ENCODE data around the gene ACTR6. TPM values are rescaled to one million over a fixed set of nuclear protein-coding genes. Genes with fewer than 3 reads are reported as not detected.

The ACTR6 gene
- total and polyA plus RNA-seq, 4 donors, result 12.0 to 25.2 (median 17.5) TPM

DNA sequence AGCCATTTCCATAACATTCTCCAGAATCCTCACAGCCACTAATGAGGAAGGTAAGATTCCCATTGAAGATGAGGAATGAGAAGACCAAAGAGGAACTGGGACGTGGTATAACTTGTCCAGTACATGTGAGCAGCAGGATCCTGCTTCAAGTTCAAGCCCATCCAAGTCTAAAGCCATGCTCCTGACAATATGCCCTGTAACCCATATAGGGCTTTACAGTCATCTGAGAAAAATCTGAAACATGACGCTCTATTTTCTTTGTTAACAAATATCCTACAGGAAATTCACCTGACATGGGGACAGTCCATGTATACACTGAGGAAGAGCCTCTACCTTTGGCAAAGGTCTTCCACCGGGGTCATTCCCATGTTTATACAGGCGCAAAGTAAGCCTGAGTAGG lies 3.1 kb upstream of the ACTR6 start:
- H3K4me3 ChIP-seq, result no peak overlapping the region
- DNase-seq (no peak), ATAC-seq (ENCODE audit: insufficient read depth, low FRiP score) (no peak)
- H3K27ac ChIP-seq (ENCODE audit: low read depth in 1 of 2, low read length in 1 of 2), result no peak overlapping the region
- H3K36me3 ChIP-seq (ENCODE audit: control insufficient read depth in 4 of 4, insufficient read depth in 4 of 4, low read length in 4 of 4), result no peaks in the 10 kb centered on the region
- TF ChIP-seq, protein P1, sequence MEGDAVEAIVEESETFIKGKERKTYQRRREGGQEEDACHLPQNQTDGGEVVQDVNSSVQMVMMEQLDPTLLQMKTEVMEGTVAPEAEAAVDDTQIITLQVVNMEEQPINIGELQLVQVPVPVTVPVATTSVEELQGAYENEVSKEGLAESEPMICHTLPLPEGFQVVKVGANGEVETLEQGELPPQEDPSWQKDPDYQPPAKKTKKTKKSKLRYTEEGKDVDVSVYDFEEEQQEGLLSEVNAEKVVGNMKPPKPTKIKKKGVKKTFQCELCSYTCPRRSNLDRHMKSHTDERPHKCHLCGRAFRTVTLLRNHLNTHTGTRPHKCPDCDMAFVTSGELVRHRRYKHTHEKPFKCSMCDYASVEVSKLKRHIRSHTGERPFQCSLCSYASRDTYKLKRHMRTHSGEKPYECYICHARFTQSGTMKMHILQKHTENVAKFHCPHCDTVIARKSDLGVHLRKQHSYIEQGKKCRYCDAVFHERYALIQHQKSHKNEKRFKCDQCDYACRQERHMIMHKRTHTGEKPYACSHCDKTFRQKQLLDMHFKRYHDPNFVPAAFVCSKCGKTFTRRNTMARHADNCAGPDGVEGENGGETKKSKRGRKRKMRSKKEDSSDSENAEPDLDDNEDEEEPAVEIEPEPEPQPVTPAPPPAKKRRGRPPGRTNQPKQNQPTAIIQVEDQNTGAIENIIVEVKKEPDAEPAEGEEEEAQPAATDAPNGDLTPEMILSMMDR (IDR thresholded peaks at IDR 0.05; ENCODE audit: control extremely low read depth, extremely low read depth), result no peak
- no peak overlapping the region for H3K9ac ChIP-seq (ENCODE audit: insufficient read depth in 1 of 2, low read length in 2 of 2)
- peaks cover 0 to 11% (median 7%) of the 10 kb centered on the region in 5 donors for H3K4me1 ChIP-seq (ENCODE audit: control insufficient read depth in 5 of 5, insufficient read depth in 5 of 5, low read length in 5 of 5)
- peaks cover 0 to 2% (median 0%) of the 10 kb centered on the region in 4 donors for H3K9me3 ChIP-seq (ENCODE audit: control insufficient read depth in 4 of 4, insufficient read depth in 3 of 4, low read length in 3 of 4)
- no peaks in the 10 kb centered on the region for H3K27me3 ChIP-seq (ENCODE audit: control insufficient read depth in 3 of 3, insufficient read depth in 3 of 3, low read length in 2 of 3)
- 86 to 90% methylated on average over 4 of the region's 4 CpGs for WGBS, 2 donors

DNA sequence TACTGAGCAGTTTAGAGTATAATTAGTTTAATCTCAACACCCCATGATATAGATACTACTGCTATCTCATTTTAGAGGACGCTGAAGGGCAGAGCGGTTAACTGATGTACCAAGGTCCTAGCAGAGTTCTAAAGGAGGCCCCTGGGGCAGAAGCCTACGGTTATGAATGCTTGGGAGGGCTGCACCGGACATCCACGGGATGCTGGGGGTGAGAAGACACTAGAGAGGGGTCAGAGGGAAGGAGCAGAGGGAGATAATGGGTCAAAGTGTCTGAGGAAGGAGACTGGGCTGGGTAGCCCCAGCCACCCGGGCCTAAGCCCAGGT lies 1.6 kb upstream of the ACTR6 start:
- peak overlapping the region; percentile 68 for H3K4me3 ChIP-seq
- no peak overlapping the region for H3K9ac ChIP-seq (ENCODE audit: insufficient read depth in 1 of 2, low read length in 2 of 2)
- WGBS, 2 donors, result 42 to 49% methylated on average over 6 of the region's 6 CpGs
- TF ChIP-seq, protein P1 (IDR thresholded peaks at IDR 0.05; ENCODE audit: control extremely low read depth, extremely low read depth), result no peak
- peaks cover 0 to 2% (median 0%) of the 10 kb centered on the region in 4 donors for H3K9me3 ChIP-seq (ENCODE audit: control insufficient read depth in 4 of 4, insufficient read depth in 3 of 4, low read length in 3 of 4)
- ATAC-seq (ENCODE audit: insufficient read depth, low FRiP score) (no peak), DNase-seq (no peak)
- H3K36me3 ChIP-seq (ENCODE audit: control insufficient read depth in 4 of 4, insufficient read depth in 4 of 4, low read length in 4 of 4), result peaks cover 0 to 3% (median 1%) of the 10 kb centered on the region in 4 donors
- H3K4me1 ChIP-seq (ENCODE audit: control insufficient read depth in 5 of 5, insufficient read depth in 5 of 5, low read length in 5 of 5), result peaks cover 0 to 11% (median 7%) of the 10 kb centered on the region in 5 donors
- no peak overlapping the region for H3K27ac ChIP-seq (ENCODE audit: low read depth in 1 of 2, low read length in 1 of 2)
- H3K27me3 ChIP-seq (ENCODE audit: control insufficient read depth in 3 of 3, insufficient read depth in 3 of 3, low read length in 2 of 3), result no peaks in the 10 kb centered on the region

GRCh38 chr12:100199347-100200149 lies 1.1 kb upstream of the ACTR6 start:
- Histone ChIP-seq H3K4me1 (ENCODE audit: control insufficient read depth in 5 of 5, insufficient read depth in 5 of 5, low read length in 5 of 5) (peaks cover 0 to 11% (median 7%) of the 10 kb centered on the region in 5 donors), H3K9ac (ENCODE audit: insufficient read depth in 1 of 2, low read length in 2 of 2) (no peak overlapping the region), H3K9me3 (ENCODE audit: control insufficient read depth in 4 of 4, insufficient read depth in 3 of 4, low read length in 3 of 4) (peaks cover 0 to 2% (median 0%) of the 10 kb centered on the region in 4 donors), H3K27me3 (ENCODE audit: control insufficient read depth in 3 of 3, insufficient read depth in 3 of 3, low read length in 2 of 3) (no peaks in the 10 kb centered on the region), H3K4me3 (peak overlapping the region; percentile 68), H3K27ac (ENCODE audit: low read depth in 1 of 2, low read length in 1 of 2) (peak overlapping the region; percentile 64 to 74), H3K36me3 (ENCODE audit: control insufficient read depth in 4 of 4, insufficient read depth in 4 of 4, low read length in 4 of 4) (peaks cover 0 to 4% (median 2%) of the 10 kb centered on the region in 4 donors)
- WGBS, 2 donors, result 0 to 1% methylated on average over 58 to 79 of the region's 79 CpGs
- DNase-seq (peak; percentile 31 to 61 (median 47)), ATAC-seq (ENCODE audit: insufficient read depth, low FRiP score) (peak; percentile 85)
- TF ChIP-seq, protein P1 (IDR thresholded peaks at IDR 0.05; ENCODE audit: control extremely low read depth, extremely low read depth), result no peak

Measured in lung (tissue), 12 donors.